Activated T-cell treated with anti-CD3 and anti-CD28 coated beads, Interleukin-2, amount 50 U/mL, for 4 hours (primary cell): ENCODE data around the gene TCF7L1. TPM values are rescaled to one million over a fixed set of nuclear protein-coding genes. Genes with fewer than 3 reads are reported as not detected.

Experiments used
- ATAC-seq, 2 donors: fragments of 200-7000 bp; cut with Tn5 transposase; one replicate each; pipeline ENCODE4 v1.10.0; 2021
- DNase-seq: peaks from one replicate; pipeline ENCODE4 v3.0.0-alpha.2; 2020
- H3K27me3 Mint-ChIP-seq: one replicate; pipeline ENCODE4 v1.8.0; 2021; ENCODE audit warnings: low read depth, mixed read lengths
- H3K36me3 Mint-ChIP-seq: one replicate; pipeline ENCODE4 v1.8.0; 2022; ENCODE audit warnings: mixed read lengths; ENCODE audit not compliant: insufficient read depth
- H3K4me1 Mint-ChIP-seq: one replicate; pipeline ENCODE4 v1.8.0; 2021; ENCODE audit warnings: low read depth, mixed read lengths
- H3K4me3 Mint-ChIP-seq: one replicate; pipeline ENCODE4 v1.8.0; 2021; ENCODE audit warnings: mild to moderate bottlenecking, moderate library complexity, mixed read lengths
- H3K9me3 Mint-ChIP-seq: one replicate; pipeline ENCODE4 v1.8.0; 2021; ENCODE audit warnings: mixed read lengths
- total RNA-seq, 3 donors: library from RNA; stranded (reverse); gene quantifications; one replicate each; pipeline ENCODE4 v1.2.1, GENCODE V29; 2021

The TCF7L1 gene
- total RNA-seq, 3 donors from 2014 or later, result 0.11 to 0.29 (median 0.13) TPM

DNA sequence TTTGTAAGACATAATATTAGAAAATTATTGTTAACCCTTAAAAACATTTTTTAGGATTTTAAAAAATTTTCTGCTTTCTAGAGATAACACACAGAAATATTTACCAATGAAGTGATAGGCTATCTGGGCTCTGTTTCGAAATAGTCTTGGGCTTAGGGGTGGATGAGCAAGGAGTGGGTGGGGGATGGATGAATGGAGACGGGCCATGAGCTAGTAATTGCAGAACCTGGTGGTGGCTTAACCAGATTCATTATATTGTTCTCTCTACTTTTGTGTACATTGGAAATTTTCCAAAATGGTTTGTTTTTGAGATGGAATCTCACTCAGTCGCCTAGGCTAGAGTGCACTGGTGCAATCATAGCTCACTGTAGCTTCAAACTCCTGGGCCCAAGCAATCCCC, 89.6 kb downstream of the TCF7L1 start:
- Mint-ChIP-seq H3K9me3 (no peaks in the 10 kb centered on the region), H3K4me1 (no peaks in the 10 kb centered on the region), H3K36me3 (no peaks in the 10 kb centered on the region), H3K4me3 (no peak overlapping the region), H3K27me3 (peaks cover 13% of the 10 kb centered on the region)
- ATAC-seq (no peak), DNase-seq (no peak)

DNA sequence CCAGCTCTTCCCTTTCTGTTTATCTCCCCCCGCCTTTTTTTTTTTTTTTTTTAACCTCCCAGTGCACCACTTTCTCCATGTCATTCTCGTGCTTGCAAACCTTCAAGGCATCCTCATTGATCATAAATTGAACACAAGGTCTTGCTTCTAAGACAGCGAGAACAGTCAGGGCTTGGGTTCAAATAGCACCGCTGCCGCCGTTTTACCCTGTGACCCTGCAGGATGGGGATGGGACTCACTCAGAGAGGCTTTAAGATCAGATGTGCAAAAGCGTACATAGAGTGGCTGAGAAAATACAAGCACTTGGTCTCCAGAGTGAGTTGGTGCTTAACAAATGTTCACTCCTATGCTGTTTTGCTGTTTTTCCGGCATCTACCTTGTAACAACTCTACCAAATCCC, 93.6 kb downstream of the TCF7L1 start:
- ATAC-seq, result no peak
- no peaks in the 10 kb centered on the region for H3K9me3 Mint-ChIP-seq
- no peaks in the 10 kb centered on the region for H3K36me3 Mint-ChIP-seq
- DNase-seq, result no peak
- no peak overlapping the region for H3K4me3 Mint-ChIP-seq
- peaks cover 15% of the 10 kb centered on the region for H3K27me3 Mint-ChIP-seq
- H3K4me1 Mint-ChIP-seq, result no peaks in the 10 kb centered on the region

DNA sequence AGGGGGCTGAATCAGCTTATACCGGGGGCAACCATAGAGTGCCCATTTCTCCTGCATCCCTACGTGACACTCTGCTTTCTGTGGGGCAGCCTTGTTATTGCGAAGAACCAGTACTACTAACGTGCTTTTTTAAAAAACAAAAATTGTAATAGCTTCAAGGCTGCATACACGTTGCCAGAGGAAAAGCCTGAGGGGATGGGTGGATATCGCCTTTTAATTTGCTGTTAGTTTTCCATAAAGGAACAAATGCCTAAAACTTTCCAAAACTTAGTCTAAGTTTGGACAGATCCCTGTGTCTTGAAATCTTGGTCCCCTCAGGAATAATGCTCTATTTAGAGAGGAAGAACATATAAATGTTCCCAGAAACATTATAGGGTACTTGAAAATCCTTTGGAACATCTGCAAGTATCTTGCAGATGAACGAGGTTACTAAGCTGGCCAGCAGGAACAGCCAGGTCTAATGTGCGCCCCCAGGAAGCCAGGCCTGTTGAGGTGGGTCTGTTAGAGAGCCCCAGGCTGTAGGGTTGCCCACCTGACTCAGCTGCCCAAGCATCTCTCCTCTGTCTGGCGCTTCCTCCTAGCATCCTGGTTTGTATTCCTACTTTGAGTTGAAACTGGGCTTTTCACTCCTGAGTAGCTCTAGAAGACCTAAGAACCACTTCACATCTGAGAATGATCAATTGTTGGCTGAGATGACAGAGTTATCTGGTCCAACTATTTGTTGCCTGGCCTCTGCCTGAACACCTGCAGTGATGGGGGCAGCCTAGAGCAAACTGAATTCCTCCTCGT, 97.7 kb downstream of the TCF7L1 start:
- Mint-ChIP-seq H3K4me3 (no peak overlapping the region), H3K4me1 (no peaks in the 10 kb centered on the region), H3K9me3 (no peaks in the 10 kb centered on the region), H3K36me3 (no peaks in the 10 kb centered on the region), H3K27me3 (peaks cover 20% of the 10 kb centered on the region)
- DNase-seq (no peak), ATAC-seq (no peak)

GRCh38 chr2:85231468-85231805, 98.2 kb downstream of the TCF7L1 start:
- Mint-ChIP-seq H3K27me3 (peaks cover 19% of the 10 kb centered on the region), H3K36me3 (no peaks in the 10 kb centered on the region), H3K9me3 (no peaks in the 10 kb centered on the region), H3K4me1 (no peaks in the 10 kb centered on the region), H3K4me3 (no peak overlapping the region)
- ATAC-seq (no peak), DNase-seq (no peak)

- Mint-ChIP-seq H3K4me3 (no peak overlapping the region), H3K36me3 (no peaks in the 10 kb centered on the region), H3K9me3 (no peaks in the 10 kb centered on the region), H3K27me3 (peaks cover 15% of the 10 kb centered on the region), H3K4me1 (no peaks in the 10 kb centered on the region)
- DNase-seq (no peak), ATAC-seq (no peak)
Measured at GRCh38 chr2:85231952-85232351, 98.8 kb downstream of the TCF7L1 start.

DNA sequence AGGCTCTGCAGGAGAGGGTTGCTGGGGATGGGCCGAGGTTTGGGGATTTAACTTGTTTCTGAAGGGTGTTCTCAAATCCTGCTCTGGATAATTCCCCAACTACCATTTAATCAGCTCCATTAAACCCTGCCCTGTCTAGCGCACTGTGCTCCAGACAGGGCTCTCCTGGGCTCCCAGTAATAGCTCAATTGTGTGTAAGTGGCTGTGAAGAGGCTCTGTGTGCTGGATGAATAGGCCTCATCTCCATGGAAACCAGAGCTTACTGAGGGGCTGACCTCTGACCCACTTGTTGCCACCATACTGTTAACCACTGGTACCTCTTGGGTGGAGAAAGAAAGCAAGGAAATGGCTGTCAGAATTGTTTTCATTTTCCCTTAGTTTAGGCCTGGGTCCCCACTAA, 101.7 kb downstream of the TCF7L1 start:
- H3K27me3 Mint-ChIP-seq, result peaks cover 27% of the 10 kb centered on the region
- ATAC-seq (no peak), DNase-seq (no peak)
- no peaks in the 10 kb centered on the region for H3K9me3 Mint-ChIP-seq
- no peak overlapping the region for H3K4me3 Mint-ChIP-seq
- H3K4me1 Mint-ChIP-seq, result no peaks in the 10 kb centered on the region
- no peaks in the 10 kb centered on the region for H3K36me3 Mint-ChIP-seq

GRCh38 chr2:85235281-85235680, 102.1 kb downstream of the TCF7L1 start:
- DNase-seq (no peak), ATAC-seq (no peak)
- H3K27me3 Mint-ChIP-seq, result peaks cover 26% of the 10 kb centered on the region
- no peak overlapping the region for H3K4me3 Mint-ChIP-seq
- H3K36me3 Mint-ChIP-seq, result no peaks in the 10 kb centered on the region
- no peaks in the 10 kb centered on the region for H3K9me3 Mint-ChIP-seq
- no peaks in the 10 kb centered on the region for H3K4me1 Mint-ChIP-seq

DNA sequence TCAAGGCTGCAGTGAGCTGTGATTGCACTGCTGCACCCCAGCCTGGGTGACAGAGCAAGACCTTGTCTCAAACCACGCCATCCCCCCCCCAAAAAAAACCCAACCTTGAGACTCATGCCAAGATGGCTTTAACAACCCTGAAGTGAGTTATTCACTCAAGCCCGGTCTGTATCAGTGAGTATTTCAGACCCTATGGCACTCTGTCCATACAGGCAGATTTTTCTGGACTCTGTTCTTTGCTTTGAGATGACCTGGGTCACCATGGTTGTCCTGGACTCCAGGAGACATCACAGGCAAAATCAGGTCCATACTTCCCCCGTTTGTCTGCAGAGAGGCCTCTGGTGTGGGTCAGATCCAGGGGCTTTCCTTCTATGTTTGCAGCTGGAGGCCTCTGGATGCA, 102.9 kb downstream of the TCF7L1 start:
- ATAC-seq, result no peak
- no peak overlapping the region for H3K4me3 Mint-ChIP-seq
- no peaks in the 10 kb centered on the region for H3K9me3 Mint-ChIP-seq
- peaks cover 4% of the 10 kb centered on the region for H3K4me1 Mint-ChIP-seq
- no peaks in the 10 kb centered on the region for H3K36me3 Mint-ChIP-seq
- peaks cover 26% of the 10 kb centered on the region for H3K27me3 Mint-ChIP-seq
- no peak for DNase-seq

- Mint-ChIP-seq H3K27me3 (peaks cover 20% of the 10 kb centered on the region), H3K4me3 (no peak overlapping the region), H3K9me3 (no peaks in the 10 kb centered on the region), H3K4me1 (peaks cover 5% of the 10 kb centered on the region), H3K36me3 (no peaks in the 10 kb centered on the region)
- no peak for DNase-seq
- no peak for ATAC-seq
Measured at GRCh38 chr2:85237849-85238565, 104.8 kb downstream of the TCF7L1 start.

DNA sequence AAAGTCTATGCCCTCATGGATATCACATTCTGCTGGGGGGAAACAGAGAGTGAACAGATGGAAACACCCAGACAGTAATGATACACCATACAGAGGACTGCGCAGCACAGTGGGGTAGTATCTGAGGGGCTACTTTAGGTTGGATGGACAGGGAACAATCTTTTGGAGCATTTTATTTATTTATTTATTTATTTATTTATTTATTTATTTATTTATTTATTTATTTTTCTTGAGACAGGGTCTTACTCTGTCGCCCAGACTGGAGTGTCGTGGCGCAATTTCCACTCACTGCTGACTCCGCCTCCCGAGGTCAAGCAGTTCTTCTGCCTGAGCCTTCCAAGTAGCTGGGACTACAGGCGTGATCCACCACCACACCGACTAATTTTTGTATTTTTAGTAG, 105.4 kb downstream of the TCF7L1 start:
- Mint-ChIP-seq H3K4me3 (no peak overlapping the region), H3K4me1 (peaks cover 5% of the 10 kb centered on the region), H3K9me3 (no peaks in the 10 kb centered on the region), H3K27me3 (peaks cover 20% of the 10 kb centered on the region), H3K36me3 (no peaks in the 10 kb centered on the region)
- DNase-seq (no peak), ATAC-seq (no peak)

- no peaks in the 10 kb centered on the region for H3K9me3 Mint-ChIP-seq
- H3K4me3 Mint-ChIP-seq, result no peak overlapping the region
- no peaks in the 10 kb centered on the region for H3K36me3 Mint-ChIP-seq
- ATAC-seq, result no peak
- no peak for DNase-seq
- H3K4me1 Mint-ChIP-seq, result peaks cover 5% of the 10 kb centered on the region
- H3K27me3 Mint-ChIP-seq, result peaks cover 20% of the 10 kb centered on the region
Measured at GRCh38 chr2:85239102-85239501, 105.9 kb downstream of the TCF7L1 start.

- no peaks in the 10 kb centered on the region for H3K9me3 Mint-ChIP-seq
- peaks cover 20% of the 10 kb centered on the region for H3K27me3 Mint-ChIP-seq
- no peaks in the 10 kb centered on the region for H3K36me3 Mint-ChIP-seq
- H3K4me1 Mint-ChIP-seq, result peaks cover 5% of the 10 kb centered on the region
- no peak for DNase-seq
- no peak for ATAC-seq
- H3K4me3 Mint-ChIP-seq, result no peak overlapping the region
Measured at GRCh38 chr2:85240055-85240454, 106.9 kb downstream of the TCF7L1 start.

DNA sequence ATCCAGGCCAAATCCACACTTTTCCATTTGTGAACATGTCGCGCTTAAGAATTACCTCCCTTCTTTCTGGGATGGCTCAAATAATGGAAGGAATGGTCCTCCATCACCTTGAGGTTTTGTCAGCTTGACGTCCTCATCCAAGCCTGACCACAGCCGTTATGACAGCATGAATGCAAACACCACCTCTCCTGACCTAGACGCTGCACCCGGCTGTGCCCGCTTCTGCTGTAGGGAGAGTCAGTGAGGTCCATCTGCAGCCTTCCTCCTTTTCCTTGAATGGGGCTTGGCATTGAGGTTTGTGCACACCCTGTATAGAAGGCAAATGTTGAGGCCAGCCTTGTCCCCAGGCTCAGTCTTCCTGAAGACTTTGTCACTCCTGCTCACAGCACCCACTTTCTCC, 109.1 kb downstream of the TCF7L1 start:
- DNase-seq, result no peak
- Mint-ChIP-seq H3K27me3 (peaks cover 18% of the 10 kb centered on the region), H3K4me3 (no peak overlapping the region), H3K9me3 (no peaks in the 10 kb centered on the region), H3K4me1 (peaks cover 5% of the 10 kb centered on the region), H3K36me3 (no peaks in the 10 kb centered on the region)
- no peak for ATAC-seq

- ATAC-seq (no peak), DNase-seq (no peak)
- H3K4me3 Mint-ChIP-seq, result no peak overlapping the region
- peaks cover 10% of the 10 kb centered on the region for H3K27me3 Mint-ChIP-seq
- no peaks in the 10 kb centered on the region for H3K9me3 Mint-ChIP-seq
- peaks cover 5% of the 10 kb centered on the region for H3K4me1 Mint-ChIP-seq
- H3K36me3 Mint-ChIP-seq, result no peaks in the 10 kb centered on the region
Measured at GRCh38 chr2:85243101-85244072, 110.2 kb downstream of the TCF7L1 start.
